Erythroblast (primary cell): Measurements from ENCODE around the gene CD300C.

ENCODE experiments used
- DNase-seq, 2 experiments: peaks; one replicate each; lab custom pipeline; 2025; lab: John Stamatoyannopoulos, UW
- GATA1 ChIP-seq: IDR thresholded peaks from 2 replicates; pipeline ENCODE4 v1.6.1; 2011; ENCODE audit warnings: low read depth, mild to moderate bottlenecking, control low read depth, low read length, moderate library complexity
- POLR2A ChIP-seq: IDR thresholded peaks from 2 replicates; pipeline ENCODE4 v1.6.1; 2011; ENCODE audit warnings: mild to moderate bottlenecking, low read length

Gene CD300C

GRCh38 chr17:74547264-74547663 lies 1.3 kb upstream of the CD300C start:
- no peak for DNase-seq

GRCh38 chr17:74546586-74546985 lies 671 bp upstream of the CD300C start:
- TF ChIP-seq POLR2A (no peak), GATA1 (no peak)

More at GRCh38 chr17:74547264-74547663, 1.3 kb upstream of the CD300C start:
- TF ChIP-seq GATA1 (no peak), POLR2A (no peak)

GRCh38 chr17:74544991-74545842 lies 698 bp downstream of the CD300C start:
- TF ChIP-seq GATA1 (no peak), POLR2A (no peak)
- DNase-seq: no peak

More at GRCh38 chr17:74546586-74546985, 671 bp upstream of the CD300C start:
- no peak for DNase-seq

GRCh38 chr17:74543891-74544760 lies 1.8 kb downstream of the CD300C start:
- TF ChIP-seq GATA1 (no peak), POLR2A (no peak)
- no peak for DNase-seq

- TF ChIP-seq GATA1: no peak
- no peak for TF ChIP-seq POLR2A
These were observed 2.5 kb downstream of the CD300C start for GRCh38 chr17:74543406-74543805.

GRCh38 chr17:74542727-74543383 lies 3.1 kb downstream of the CD300C start:
- TF ChIP-seq POLR2A (no peak), GATA1 (no peak)
- DNase-seq: no peak

More at GRCh38 chr17:74543406-74543805, 2.5 kb downstream of the CD300C start:
- no peak for DNase-seq

- DNase-seq: no peak
- TF ChIP-seq GATA1 (no peak), POLR2A (no peak)
These were observed 3.7 kb downstream of the CD300C start for GRCh38 chr17:74542166-74542565.

- DNase-seq: no peak
- TF ChIP-seq POLR2A (no peak), GATA1 (no peak)
These were observed 4.5 kb downstream of the CD300C start for GRCh38 chr17:74541176-74542111.

GRCh38 chr17:74539281-74539820 lies 6.6 kb downstream of the CD300C start:
- TF ChIP-seq GATA1 (no peak), POLR2A (no peak)
- no peak for DNase-seq

- TF ChIP-seq POLR2A: no peak
- TF ChIP-seq GATA1: no peak
- no peak for DNase-seq
These were observed 9.0 kb downstream of the CD300C start for GRCh38 chr17:74536890-74537289.

- TF ChIP-seq GATA1: no peak
- no peak for TF ChIP-seq POLR2A
- DNase-seq: no peak
These were observed 13.8 kb downstream of the CD300C start for GRCh38 chr17:74532115-74532514.

- no peak for DNase-seq
- no peak for TF ChIP-seq GATA1
These were observed 14.6 kb downstream of the CD300C start, which contains the start of gene CD300LB for GRCh38 chr17:74531231-74531761. Gene CD300LB, minus strand, starts transcription at chr17:74531475. Its CDS starts 125 bp downstream, at chr17:74531350.
